Naive B cell (primary cell): ENCODE data around the gene PSD2. TPM values are rescaled to one million over a fixed set of nuclear protein-coding genes. Genes with fewer than 3 reads are reported as not detected.

ENCODE experiments used
- ATAC-seq, 2 donors: fragments of 150-1000 bp; cut with Tn5 transposase; 2 replicates each; pipeline ENCODE4 v1.10.0; 2021; ENCODE audit warnings: low read depth in 2 of 2, mild to moderate bottlenecking in 2 of 2, moderate library complexity in 2 of 2
- DNase-seq: peaks from one replicate; pipeline ENCODE4 v3.0.0; 2022
- H3K27ac Mint-ChIP-seq, 6 donors: one replicate each; pipeline ENCODE4 v1.8.0; 2020 to 2022; ENCODE audit warnings: mild to moderate bottlenecking in 6 of 6, mixed read lengths in 6 of 6, moderate library complexity in 5 of 6, inconsistent platforms in 2 of 6
- H3K27me3 Mint-ChIP-seq, 3 donors: one replicate each; pipeline ENCODE4 v1.8.0; 2021 to 2022; ENCODE audit warnings: mixed read lengths in 3 of 3, mild to moderate bottlenecking in 1 of 3
- H3K36me3 Mint-ChIP-seq, 2 donors: one replicate each; pipeline ENCODE4 v1.8.0; 2020 to 2022; ENCODE audit warnings: mixed read lengths in 2 of 2, inconsistent platforms in 1 of 2, mild to moderate bottlenecking in 1 of 2
- H3K4me1 Mint-ChIP-seq, 3 donors: one replicate each; pipeline ENCODE4 v1.8.0; 2020 to 2022; ENCODE audit warnings: mixed read lengths in 3 of 3, inconsistent platforms in 1 of 3, mild to moderate bottlenecking in 1 of 3, moderate library complexity in 1 of 3
- H3K4me3 Mint-ChIP-seq, 8 donors: one replicate each; pipeline ENCODE4 v1.8.0; 2020 to 2022; ENCODE audit warnings: mild to moderate bottlenecking in 8 of 8, mixed read lengths in 8 of 8, moderate library complexity in 8 of 8, inconsistent platforms in 2 of 8
- H3K9me3 Mint-ChIP-seq, 7 donors: one replicate each; pipeline ENCODE4 v1.8.0; 2020 to 2022; ENCODE audit warnings: mixed read lengths in 7 of 7, mild to moderate bottlenecking in 5 of 7, inconsistent platforms in 2 of 7, moderate library complexity in 1 of 7
- polyA plus RNA-seq, 6 donors: library from polyadenylated mRNA; unstranded; fragments of 300-500 nt; fragmentation: Illumina TruSeq; gene quantifications; one replicate each; pipeline ENCODE4 v1.2.3, GENCODE V29; 2021; ENCODE audit warnings: low read depth in 6 of 6

Gene PSD2
- polyA plus RNA-seq, 6 donors from 2014 or later: not detected

- H3K4me3 Mint-ChIP-seq: no peak overlapping the region
- H3K27me3 Mint-ChIP-seq: peaks cover 0 to 7% (median 0%) of the 10 kb centered on the region in 3 donors
- peak overlapping the region in 1 of 6 donors; percentile 84 for H3K27ac Mint-ChIP-seq
- H3K36me3 Mint-ChIP-seq: no peaks in the 10 kb centered on the region
- H3K9me3 Mint-ChIP-seq: no peaks in the 10 kb centered on the region
- no peaks in the 10 kb centered on the region for H3K4me1 Mint-ChIP-seq
- DNase-seq: no peak
- ATAC-seq: no peak
Observed at GRCh38 chr5:139855451-139855850, 59.8 kb downstream of the PSD2 start.

- no peaks in the 10 kb centered on the region for H3K36me3 Mint-ChIP-seq
- H3K9me3 Mint-ChIP-seq: no peaks in the 10 kb centered on the region
- H3K27ac Mint-ChIP-seq: peak overlapping the region in 1 of 6 donors; percentile 4
- H3K4me3 Mint-ChIP-seq: no peak overlapping the region
- DNase-seq: no peak
- peaks cover 0 to 7% (median 4%) of the 10 kb centered on the region in 3 donors for H3K27me3 Mint-ChIP-seq
- no peaks in the 10 kb centered on the region for H3K4me1 Mint-ChIP-seq
- no peak for ATAC-seq
Observed at GRCh38 chr5:139855946-139856540, 60.4 kb downstream of the PSD2 start.

- DNase-seq: no peak
- Mint-ChIP-seq H3K27me3 (peaks cover 0 to 9% (median 7%) of the 10 kb centered on the region in 3 donors), H3K36me3 (no peaks in the 10 kb centered on the region), H3K4me3 (no peak overlapping the region), H3K9me3 (no peaks in the 10 kb centered on the region), H3K27ac (no peak overlapping the region), H3K4me1 (no peaks in the 10 kb centered on the region)
- ATAC-seq: no peak
Observed at GRCh38 chr5:139856714-139857113, 61.1 kb downstream of the PSD2 start.

DNA sequence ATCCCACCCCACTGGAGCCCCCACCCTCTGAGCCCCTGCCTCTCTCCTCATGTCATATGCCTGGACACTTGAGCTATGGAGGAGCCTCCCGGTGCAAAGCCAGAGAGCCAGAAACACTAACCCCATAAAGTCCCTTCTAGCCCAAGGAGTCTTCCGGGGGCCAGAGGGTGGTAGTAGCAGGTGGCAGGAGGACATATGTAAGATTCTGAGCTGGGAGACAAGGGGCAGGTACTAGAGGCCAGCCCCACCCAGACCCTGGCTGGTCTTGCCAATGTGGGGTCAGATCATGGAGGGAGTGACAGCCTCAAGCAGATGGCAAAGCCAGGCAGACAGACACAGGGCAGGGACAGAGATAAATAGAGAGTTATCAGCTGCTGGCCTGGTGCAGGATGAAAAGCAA is 63.4 kb downstream of the PSD2 start:
- ATAC-seq: no peak
- Mint-ChIP-seq H3K27me3 (peaks cover 5 to 9% (median 7%) of the 10 kb centered on the region in 3 donors), H3K4me3 (no peak overlapping the region), H3K27ac (no peak overlapping the region), H3K9me3 (no peaks in the 10 kb centered on the region), H3K36me3 (no peaks in the 10 kb centered on the region), H3K4me1 (peaks cover 0 to under 1% (median 0%) of the 10 kb centered on the region in 3 donors)
- no peak for DNase-seq

GRCh38 chr5:139861021-139861888 is 65.6 kb downstream of the PSD2 start:
- Mint-ChIP-seq H3K27me3 (peaks cover 10 to 16% (median 13%) of the 10 kb centered on the region in 3 donors), H3K4me1 (peaks cover 0 to 5% (median 0%) of the 10 kb centered on the region in 3 donors), H3K9me3 (no peaks in the 10 kb centered on the region), H3K27ac (no peak overlapping the region), H3K36me3 (no peaks in the 10 kb centered on the region), H3K4me3 (no peak overlapping the region)
- ATAC-seq: no peak
- no peak for DNase-seq

- peaks cover 10 to 21% (median 19%) of the 10 kb centered on the region in 3 donors for H3K27me3 Mint-ChIP-seq
- H3K4me1 Mint-ChIP-seq: peaks cover 0 to 5% (median 0%) of the 10 kb centered on the region in 3 donors
- no peaks in the 10 kb centered on the region for H3K36me3 Mint-ChIP-seq
- H3K27ac Mint-ChIP-seq: no peak overlapping the region
- no peak for ATAC-seq
- no peak overlapping the region for H3K4me3 Mint-ChIP-seq
- H3K9me3 Mint-ChIP-seq: no peaks in the 10 kb centered on the region
- DNase-seq: no peak
Observed at GRCh38 chr5:139861889-139862207, 66.2 kb downstream of the PSD2 start.

- no peak for ATAC-seq
- H3K9me3 Mint-ChIP-seq: no peaks in the 10 kb centered on the region
- no peaks in the 10 kb centered on the region for H3K36me3 Mint-ChIP-seq
- DNase-seq: no peak
- H3K27me3 Mint-ChIP-seq: peaks cover 10 to 26% (median 23%) of the 10 kb centered on the region in 3 donors
- no peak overlapping the region for H3K4me3 Mint-ChIP-seq
- no peak overlapping the region for H3K27ac Mint-ChIP-seq
- H3K4me1 Mint-ChIP-seq: peaks cover 0 to 5% (median 0%) of the 10 kb centered on the region in 3 donors
Observed at GRCh38 chr5:139862313-139862712, 66.7 kb downstream of the PSD2 start.

DNA sequence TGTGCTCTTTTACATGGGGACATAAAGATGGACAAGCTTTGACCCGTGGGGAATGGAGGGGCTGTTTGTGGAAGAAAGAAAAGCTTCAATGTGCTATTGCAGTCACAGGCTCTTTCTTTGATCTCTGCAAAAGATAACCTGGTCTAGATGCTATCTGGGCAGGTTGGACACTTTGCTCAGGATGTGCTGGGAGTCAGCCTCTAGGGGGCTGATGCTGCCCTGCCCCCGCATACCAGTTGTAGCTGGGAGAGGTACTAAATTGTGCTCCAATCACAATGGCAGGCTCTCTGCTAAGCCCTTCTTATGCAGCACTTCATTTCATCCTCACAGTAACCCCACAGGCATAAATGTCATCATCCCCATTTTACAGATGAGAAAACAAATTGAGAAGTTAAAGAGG is 67.2 kb downstream of the PSD2 start:
- peaks cover 0 to 5% (median 0%) of the 10 kb centered on the region in 3 donors for H3K4me1 Mint-ChIP-seq
- peaks cover 10 to 31% (median 28%) of the 10 kb centered on the region in 3 donors for H3K27me3 Mint-ChIP-seq
- DNase-seq: no peak
- peak overlapping the region in 1 of 6 donors; percentile 23 for H3K27ac Mint-ChIP-seq
- no peaks in the 10 kb centered on the region for H3K36me3 Mint-ChIP-seq
- no peak for ATAC-seq
- no peaks in the 10 kb centered on the region for H3K9me3 Mint-ChIP-seq
- H3K4me3 Mint-ChIP-seq: peak overlapping the region in 1 of 8 donors; percentile 29

DNA sequence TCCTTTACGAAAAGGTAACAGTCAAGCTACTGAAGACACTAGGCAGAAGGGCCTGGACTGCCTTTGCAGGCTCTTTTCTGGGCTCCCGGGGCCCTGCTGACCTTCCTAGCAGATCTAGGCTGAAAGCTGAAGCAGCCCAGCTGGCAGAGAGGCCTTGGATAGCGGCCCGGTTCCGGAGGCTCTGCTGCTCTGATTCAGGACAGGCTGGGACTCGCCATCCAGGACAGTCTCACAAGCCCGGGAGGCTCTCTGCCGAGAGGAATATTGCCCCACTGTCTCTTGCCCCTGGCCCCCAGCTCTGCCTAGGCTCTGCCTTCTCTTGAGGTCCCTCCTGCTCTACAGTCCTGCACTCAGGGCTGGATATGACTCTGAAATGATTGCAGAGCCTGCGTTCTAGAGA is 67.8 kb downstream of the PSD2 start:
- Mint-ChIP-seq H3K4me3 (no peak overlapping the region), H3K9me3 (no peaks in the 10 kb centered on the region), H3K27me3 (peaks cover 10 to 36% (median 34%) of the 10 kb centered on the region in 3 donors), H3K36me3 (no peaks in the 10 kb centered on the region), H3K27ac (no peak overlapping the region), H3K4me1 (peaks cover 0 to 5% (median 0%) of the 10 kb centered on the region in 3 donors)
- no peak for DNase-seq
- ATAC-seq: no peak

DNA sequence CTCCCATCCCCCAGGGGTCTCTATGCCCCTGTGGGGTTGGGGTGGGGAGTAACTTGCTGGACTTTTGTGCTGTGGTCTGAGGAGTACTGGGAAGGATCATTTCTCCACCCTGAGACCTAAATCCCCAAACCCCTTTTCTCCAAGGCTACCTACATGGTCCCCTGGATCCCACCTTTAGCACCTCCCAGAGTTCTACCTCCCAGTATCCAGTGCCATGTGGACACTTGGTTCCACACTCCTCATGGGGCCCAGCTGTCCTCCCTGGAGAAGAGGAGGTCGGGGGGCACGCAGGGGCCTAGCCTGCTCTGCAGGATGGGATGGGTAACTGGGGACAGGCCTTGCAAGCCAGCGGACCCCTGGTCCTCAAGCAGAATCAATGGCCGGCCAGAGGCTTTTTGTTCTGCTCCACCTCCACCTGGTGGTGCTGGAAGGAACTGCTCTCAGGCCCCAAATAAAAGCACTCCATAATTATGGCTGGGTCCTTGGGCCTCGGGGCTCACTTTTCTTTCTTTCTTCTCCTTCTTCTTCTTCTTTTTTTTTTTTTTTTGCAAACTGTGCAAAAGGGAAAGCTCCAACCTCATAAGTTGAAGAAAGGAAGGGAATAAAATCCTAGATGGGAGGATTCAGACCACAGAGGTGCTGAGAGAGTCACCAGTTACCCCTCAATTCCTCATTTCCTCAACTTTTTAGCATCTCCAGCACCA is 68.4 kb downstream of the PSD2 start:
- DNase-seq: peak; percentile 45
- H3K9me3 Mint-ChIP-seq: no peaks in the 10 kb centered on the region
- no peak overlapping the region for H3K27ac Mint-ChIP-seq
- no peak overlapping the region for H3K4me3 Mint-ChIP-seq
- peak; percentile 58 to 72 for ATAC-seq
- peaks cover 11 to 42% (median 40%) of the 10 kb centered on the region in 3 donors for H3K27me3 Mint-ChIP-seq
- H3K4me1 Mint-ChIP-seq: peaks cover 0 to 5% (median 0%) of the 10 kb centered on the region in 3 donors
- no peaks in the 10 kb centered on the region for H3K36me3 Mint-ChIP-seq

GRCh38 chr5:139864716-139865483 is 69.3 kb downstream of the PSD2 start:
- Mint-ChIP-seq H3K9me3 (no peaks in the 10 kb centered on the region), H3K4me3 (peak overlapping the region in 1 of 8 donors; percentile 29), H3K27me3 (peaks cover 13 to 44% (median 42%) of the 10 kb centered on the region in 3 donors), H3K4me1 (peaks cover 0 to 5% (median 0%) of the 10 kb centered on the region in 3 donors), H3K36me3 (no peaks in the 10 kb centered on the region), H3K27ac (no peak overlapping the region)
- no peak for DNase-seq
- ATAC-seq: no peak

- Mint-ChIP-seq H3K9me3 (no peaks in the 10 kb centered on the region), H3K27me3 (peaks cover 13 to 60% (median 46%) of the 10 kb centered on the region in 3 donors), H3K4me1 (peaks cover 0 to 5% (median 0%) of the 10 kb centered on the region in 3 donors), H3K27ac (peak overlapping the region in 3 of 6 donors; percentile 26 to 77 (median 39)), H3K36me3 (no peaks in the 10 kb centered on the region), H3K4me3 (no peak overlapping the region)
- ATAC-seq (no peak), DNase-seq (no peak)
Observed at GRCh38 chr5:139867109-139867508, 71.5 kb downstream of the PSD2 start.

GRCh38 chr5:139867581-139867980 is 72.0 kb downstream of the PSD2 start:
- ATAC-seq: no peak
- Mint-ChIP-seq H3K27me3 (peaks cover 12 to 65% (median 51%) of the 10 kb centered on the region in 3 donors), H3K27ac (peak overlapping the region in 1 of 6 donors; percentile 24), H3K9me3 (no peaks in the 10 kb centered on the region), H3K4me1 (peaks cover 0 to 5% (median 0%) of the 10 kb centered on the region in 3 donors), H3K4me3 (no peak overlapping the region), H3K36me3 (no peaks in the 10 kb centered on the region)
- no peak for DNase-seq
